Endodermal cell (in vitro differentiated cells): ENCODE results near the gene DENND1A. TPM values are rescaled to one million over a fixed set of nuclear protein-coding genes. Genes with fewer than 3 reads are reported as not detected.

Experiments used
- DNase-seq: peaks from one replicate; pipeline ENCODE4 v3.0.0-alpha.2; 2017
- H3K27ac ChIP-seq: 2 replicates; pipeline ENCODE4 v1.5.1; 2013; ENCODE audit warnings: mild to moderate bottlenecking, low read depth, low read length, moderate library complexity
- H3K27me3 ChIP-seq: 2 replicates; pipeline ENCODE4 v1.6.1; 2013; ENCODE audit warnings: mild to moderate bottlenecking, low read length, moderate library complexity; ENCODE audit not compliant: insufficient read depth, control insufficient read depth, poor library complexity, severe bottlenecking
- H3K36me3 ChIP-seq: 2 replicates; pipeline ENCODE4 v1.7.0; 2013; ENCODE audit warnings: mild to moderate bottlenecking, low read length, moderate library complexity; ENCODE audit not compliant: control insufficient read depth, insufficient read depth
- H3K4me1 ChIP-seq: one replicate; pipeline ENCODE4 v1.7.0; 2013; ENCODE audit warnings: low read length; ENCODE audit not compliant: control insufficient read depth, insufficient read depth
- H3K4me3 ChIP-seq: 2 replicates; pipeline ENCODE4 v1.5.1; 2013; ENCODE audit warnings: mild to moderate bottlenecking, low read length, moderate library complexity
- H3K9ac ChIP-seq: 2 replicates; pipeline ENCODE4 v1.6.1; 2013; ENCODE audit warnings: mild to moderate bottlenecking, low read length, moderate library complexity; ENCODE audit not compliant: poor library complexity, severe bottlenecking; ENCODE audit errors: extremely low read depth
- H3K9me3 ChIP-seq: 2 replicates; pipeline ENCODE4 v1.6.1; 2013; ENCODE audit warnings: mild to moderate bottlenecking, low read length, moderate library complexity; ENCODE audit not compliant: control insufficient read depth
- H3K27ac Mint-ChIP-seq: 2 replicates; pipeline ENCODE4 v1.8.0; 2020; ENCODE audit warnings: mixed read lengths
- H3K27me3 Mint-ChIP-seq: 2 replicates; pipeline ENCODE4 v1.8.0; 2021; ENCODE audit warnings: mild to moderate bottlenecking, mixed read lengths; ENCODE audit not compliant: insufficient read depth
- H3K36me3 Mint-ChIP-seq: 2 replicates; pipeline ENCODE4 v1.8.0; 2020; ENCODE audit warnings: low read depth, mixed read lengths
- H3K4me1 Mint-ChIP-seq: 2 replicates; pipeline ENCODE4 v1.8.0; 2020; ENCODE audit warnings: mixed read lengths
- H3K4me3 Mint-ChIP-seq: 2 replicates; pipeline ENCODE4 v1.8.0; 2020; ENCODE audit warnings: mild to moderate bottlenecking, moderate library complexity, mixed read lengths
- H3K9me3 Mint-ChIP-seq: 2 replicates; pipeline ENCODE4 v1.8.0; 2020; ENCODE audit warnings: mild to moderate bottlenecking, mixed read lengths
- WGBS, 2 experiments: methylation state at CpG; one replicate each; pipeline versions ENCODE4 v1.1.5 to v1.1.7; 2013; ENCODE audit warnings: missing lambda C conversion rate in 2 of 2, mixed read lengths in 1 of 2; ENCODE audit not compliant: insufficient coverage in 1 of 2, insufficient read length in 1 of 2; 5-methylcytosine and 5-hydroxymethylcytosine counted together
- total RNA-seq, 2 donors: library from RNA; stranded (reverse); fragmentation: NEBNext Ultra II Directional in 1 of 2; extraction: Animal tissue kit (Norgen Biotek cat#: 25700) in 1 of 2; gene quantifications; 2 replicates in 1 of 2; 3 replicates in 1 of 2; pipeline ENCODE4 v1.2.1, GENCODE V29; 2021
- TF ChIP-seq, protein P1 (sequence below): fragments of 200-600 bp; sonication (generic); conservative IDR thresholded peaks from 2 replicates; pipeline ENCODE4 v1.5.0; 2021; ENCODE audit warnings: antibody characterized with exemption, mild to moderate bottlenecking

DENND1A gene
- total RNA-seq, 2 donors from 2014 or later, result 29.5 to 38.4 TPM

DNA sequence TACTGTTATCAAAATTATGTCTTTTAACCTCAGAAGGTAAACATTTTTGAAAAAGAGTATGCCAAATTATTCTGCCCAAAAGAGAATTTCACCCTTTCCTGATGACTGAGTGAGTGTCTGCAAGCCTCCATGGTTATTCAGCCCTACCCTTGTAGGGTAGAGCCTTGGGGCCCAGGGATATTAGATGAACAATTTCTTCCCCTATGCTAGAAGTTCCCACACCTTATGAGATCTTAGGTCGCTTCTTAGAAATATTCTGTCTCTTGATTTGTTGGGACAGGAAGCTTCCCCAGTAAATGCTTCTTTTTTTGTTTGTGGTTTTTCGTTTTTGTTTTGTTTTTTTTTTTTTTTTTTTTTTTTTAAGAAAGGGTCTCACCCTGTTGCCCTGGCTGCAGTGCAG lies 570.8 kb downstream of the DENND1A start:
- DNase-seq, result no peak
- no peak overlapping the region for H3K4me3 Mint-ChIP-seq
- H3K36me3 Mint-ChIP-seq, result no peaks in the 10 kb centered on the region
- 58% methylated on average over 2 of the region's 2 CpGs; no CpG with 5 or more reads in 1 of the 2 experiments for whole genome bisulfite sequencing, 2 experiments
- peaks cover 20% of the 10 kb centered on the region for H3K27me3 Mint-ChIP-seq
- no peaks in the 10 kb centered on the region for H3K36me3 ChIP-seq
- peak overlapping the region; percentile 97 for H3K27ac ChIP-seq
- peaks cover 45% of the 10 kb centered on the region for H3K4me1 Mint-ChIP-seq
- H3K9me3 ChIP-seq, result no peaks in the 10 kb centered on the region
- H3K4me3 ChIP-seq, result no peak overlapping the region
- H3K27me3 ChIP-seq, result no peaks in the 10 kb centered on the region
- no peak overlapping the region for H3K9ac ChIP-seq
- TF ChIP-seq, protein P1, sequence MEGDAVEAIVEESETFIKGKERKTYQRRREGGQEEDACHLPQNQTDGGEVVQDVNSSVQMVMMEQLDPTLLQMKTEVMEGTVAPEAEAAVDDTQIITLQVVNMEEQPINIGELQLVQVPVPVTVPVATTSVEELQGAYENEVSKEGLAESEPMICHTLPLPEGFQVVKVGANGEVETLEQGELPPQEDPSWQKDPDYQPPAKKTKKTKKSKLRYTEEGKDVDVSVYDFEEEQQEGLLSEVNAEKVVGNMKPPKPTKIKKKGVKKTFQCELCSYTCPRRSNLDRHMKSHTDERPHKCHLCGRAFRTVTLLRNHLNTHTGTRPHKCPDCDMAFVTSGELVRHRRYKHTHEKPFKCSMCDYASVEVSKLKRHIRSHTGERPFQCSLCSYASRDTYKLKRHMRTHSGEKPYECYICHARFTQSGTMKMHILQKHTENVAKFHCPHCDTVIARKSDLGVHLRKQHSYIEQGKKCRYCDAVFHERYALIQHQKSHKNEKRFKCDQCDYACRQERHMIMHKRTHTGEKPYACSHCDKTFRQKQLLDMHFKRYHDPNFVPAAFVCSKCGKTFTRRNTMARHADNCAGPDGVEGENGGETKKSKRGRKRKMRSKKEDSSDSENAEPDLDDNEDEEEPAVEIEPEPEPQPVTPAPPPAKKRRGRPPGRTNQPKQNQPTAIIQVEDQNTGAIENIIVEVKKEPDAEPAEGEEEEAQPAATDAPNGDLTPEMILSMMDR, result no peak
- peak overlapping the region; percentile 30 for H3K27ac Mint-ChIP-seq
- no peaks in the 10 kb centered on the region for H3K9me3 Mint-ChIP-seq
- H3K4me1 ChIP-seq, result peaks cover 33% of the 10 kb centered on the region

DNA sequence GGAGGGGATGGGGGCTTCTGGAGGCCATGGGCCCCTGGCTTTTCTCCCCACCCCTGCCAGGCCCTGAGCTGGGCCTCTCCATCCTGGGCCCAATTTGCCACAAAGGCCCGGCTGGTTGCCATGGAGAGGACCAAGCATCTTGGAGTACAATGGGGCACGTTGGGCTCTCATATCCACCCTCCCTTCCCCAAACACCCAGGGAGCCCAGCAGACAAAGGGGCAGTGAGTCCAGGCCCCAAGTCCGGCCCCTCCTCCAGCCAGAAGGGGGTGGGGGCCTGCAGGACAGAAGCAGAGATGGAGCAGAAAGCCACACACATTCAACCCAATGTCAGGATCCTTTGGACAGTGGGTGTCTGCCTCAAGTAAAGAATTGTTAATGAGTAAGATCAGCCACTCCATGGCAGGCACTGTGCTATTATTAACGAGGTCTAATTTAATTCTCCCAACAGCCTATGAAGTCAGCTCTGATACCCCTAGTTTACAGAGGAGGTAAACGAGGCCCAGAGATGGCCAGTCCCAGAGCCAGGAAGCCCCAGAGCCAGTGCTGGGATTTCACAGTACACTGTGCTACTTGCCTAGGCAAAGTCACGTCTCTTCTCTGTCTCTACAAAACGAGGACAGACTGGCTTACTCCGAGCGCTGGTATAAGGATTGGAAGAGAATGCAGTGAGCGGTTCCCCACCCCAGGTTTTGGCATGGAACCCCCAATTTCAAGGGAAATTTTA lies 571.6 kb downstream of the DENND1A start:
- H3K27ac ChIP-seq, result peak overlapping the region; percentile 97
- H3K36me3 ChIP-seq, result no peaks in the 10 kb centered on the region
- peak; percentile 58 for DNase-seq
- peaks cover 17% of the 10 kb centered on the region for H3K27me3 Mint-ChIP-seq
- no peaks in the 10 kb centered on the region for H3K9me3 Mint-ChIP-seq
- H3K4me3 ChIP-seq, result no peak overlapping the region
- H3K4me3 Mint-ChIP-seq, result no peak overlapping the region
- WGBS, 2 experiments, result 30 to 60% methylated on average over 2 to 10 of the region's 10 CpGs
- peaks cover 3% of the 10 kb centered on the region for H3K27me3 ChIP-seq
- no peaks in the 10 kb centered on the region for H3K9me3 ChIP-seq
- no peaks in the 10 kb centered on the region for H3K36me3 Mint-ChIP-seq
- peaks cover 45% of the 10 kb centered on the region for H3K4me1 Mint-ChIP-seq
- H3K4me1 ChIP-seq, result peaks cover 33% of the 10 kb centered on the region
- H3K27ac Mint-ChIP-seq, result peak overlapping the region; percentile 30
- no peak overlapping the region for H3K9ac ChIP-seq
- TF ChIP-seq, protein P1, result no peak

DNA sequence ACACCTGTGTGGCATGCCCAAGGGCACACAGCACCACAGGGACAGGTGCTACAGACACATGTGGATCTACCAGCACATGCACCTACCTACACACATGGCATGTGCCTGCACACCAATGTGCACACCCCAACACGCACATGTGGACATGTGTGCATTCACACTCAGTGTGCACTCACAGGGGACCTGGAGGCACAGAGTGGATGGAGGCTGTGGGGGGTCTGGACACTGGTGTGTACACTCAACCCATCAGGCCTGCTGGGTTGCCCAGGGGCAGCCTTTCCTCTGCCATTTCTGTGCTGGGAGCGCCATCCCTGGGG lies 572.2 kb downstream of the DENND1A start:
- Mint-ChIP-seq H3K27ac (no peak overlapping the region), H3K4me3 (no peak overlapping the region), H3K9me3 (no peaks in the 10 kb centered on the region), H3K4me1 (peaks cover 45% of the 10 kb centered on the region), H3K27me3 (peaks cover 19% of the 10 kb centered on the region), H3K36me3 (no peaks in the 10 kb centered on the region)
- peaks cover 33% of the 10 kb centered on the region for H3K4me1 ChIP-seq
- H3K36me3 ChIP-seq, result no peaks in the 10 kb centered on the region
- H3K9ac ChIP-seq, result no peak overlapping the region
- H3K27me3 ChIP-seq, result peaks cover 9% of the 10 kb centered on the region
- H3K27ac ChIP-seq, result peak overlapping the region; percentile 97
- TF ChIP-seq, protein P1, result no peak
- WGBS, 2 experiments, result 86 to 88% methylated on average over 1 to 2 of the region's 2 CpGs
- no peak overlapping the region for H3K4me3 ChIP-seq
- no peak for DNase-seq
- no peaks in the 10 kb centered on the region for H3K9me3 ChIP-seq
